CD4-positive, CD25-positive, alpha-beta regulatory T cell (primary cell): Measurements from ENCODE around the gene SCAANT1. TPM values are rescaled to one million over a fixed set of nuclear protein-coding genes. Genes with fewer than 3 reads are reported as not detected.

Experiments used
- ATAC-seq, 2 donors: fragments of 150-1000 bp; cut with Tn5 transposase; one replicate each; pipeline ENCODE4 v1.10.0; 2021; ENCODE audit warnings: low read depth in 2 of 2, moderate number of reproducible peaks in 2 of 2, moderate library complexity in 1 of 2
- DNase-seq, 3 donors: peaks; one replicate each; pipeline versions ENCODE4 v3.0.0 to v3.0.0-alpha.2; 2012 to 2022; ENCODE audit warnings: mixed read lengths in 1 of 3
- H3K27ac ChIP-seq: one replicate; pipeline ENCODE4 v1.7.0; 2013; ENCODE audit warnings: mild to moderate bottlenecking, low read length; ENCODE audit not compliant: insufficient read depth, poor library complexity, severe bottlenecking
- H3K27me3 ChIP-seq: one replicate; pipeline ENCODE4 v1.7.0; 2013; ENCODE audit warnings: low read length; ENCODE audit not compliant: control insufficient read depth, insufficient read depth
- H3K36me3 ChIP-seq: one replicate; pipeline ENCODE4 v1.7.0; 2013; ENCODE audit warnings: mild to moderate bottlenecking, low read length, moderate library complexity; ENCODE audit not compliant: control insufficient read depth, insufficient read depth
- H3K4me1 ChIP-seq: 2 replicates; pipeline ENCODE4 v1.7.0; 2013; ENCODE audit warnings: mild to moderate bottlenecking, low read length; ENCODE audit not compliant: insufficient read depth, control insufficient read depth, poor library complexity, severe bottlenecking
- H3K4me3 ChIP-seq: one replicate; pipeline ENCODE4 v1.7.0; 2013; ENCODE audit warnings: low read depth, mild to moderate bottlenecking, low read length, moderate library complexity
- H3K9me3 ChIP-seq, 2 experiments: 1 replicate in 1 of 2; 2 replicates in 1 of 2; pipeline ENCODE4 v1.7.0; 2013; ENCODE audit warnings: low read length in 2 of 2, mild to moderate bottlenecking in 1 of 2, moderate library complexity in 1 of 2; ENCODE audit not compliant: control insufficient read depth in 2 of 2
- H3K27ac Mint-ChIP-seq, 3 donors: one replicate each; pipeline ENCODE4 v1.8.0; 2020 to 2022; ENCODE audit warnings: mild to moderate bottlenecking in 3 of 3, mixed read lengths in 3 of 3, moderate library complexity in 2 of 3
- H3K27me3 Mint-ChIP-seq: one replicate; pipeline ENCODE4 v1.8.0; 2022; ENCODE audit warnings: mild to moderate bottlenecking, mixed read lengths
- H3K36me3 Mint-ChIP-seq: one replicate; pipeline ENCODE4 v1.8.0; 2020; ENCODE audit warnings: mixed read lengths
- H3K4me1 Mint-ChIP-seq, 4 donors: one replicate each; pipeline ENCODE4 v1.8.0; 2020 to 2022; ENCODE audit warnings: mixed read lengths in 4 of 4, mild to moderate bottlenecking in 1 of 4
- H3K4me3 Mint-ChIP-seq, 4 donors: one replicate each; pipeline ENCODE4 v1.8.0; 2020 to 2022; ENCODE audit warnings: mild to moderate bottlenecking in 4 of 4, mixed read lengths in 4 of 4, moderate library complexity in 3 of 4
- H3K9me3 Mint-ChIP-seq, 7 donors: one replicate each; pipeline ENCODE4 v1.8.0; 2020 to 2022; ENCODE audit warnings: mixed read lengths in 7 of 7, mild to moderate bottlenecking in 3 of 7, moderate library complexity in 2 of 7
- polyA plus RNA-seq, 4 donors: library from polyadenylated mRNA; unstranded; fragments of 300-500 nt; fragmentation: Illumina TruSeq; gene quantifications; one replicate each; pipeline ENCODE4 v1.2.3, GENCODE V29; 2021
- total RNA-seq: library from RNA; stranded (reverse); gene quantifications from one replicate; pipeline ENCODE4 v1.2.3, GENCODE V29; 2022

Gene SCAANT1
- total and polyA plus RNA-seq, 5 donors from 2014 or later, result 4.7 TPM; not detected in 4

GRCh38 chr3:63952248-63952594 is 40.0 kb upstream of the SCAANT1 start:
- Mint-ChIP-seq H3K36me3 (peaks cover 19% of the 10 kb centered on the region), H3K9me3 (no peaks in the 10 kb centered on the region), H3K27ac (peak overlapping the region in 1 of 3 donors; percentile 10), H3K4me1 (peaks cover 32 to 61% (median 47%) of the 10 kb centered on the region in 4 donors), H3K4me3 (peak overlapping the region in 1 of 4 donors; percentile 28), H3K27me3 (no peaks in the 10 kb centered on the region)
- no peaks in the 10 kb centered on the region for H3K9me3 ChIP-seq
- H3K4me1 ChIP-seq, result peaks cover 24% of the 10 kb centered on the region
- peaks cover 17% of the 10 kb centered on the region for H3K36me3 ChIP-seq
- DNase-seq (no peak), ATAC-seq (no peak)
- H3K27ac ChIP-seq, result peak overlapping the region; percentile 66
- no peaks in the 10 kb centered on the region for H3K27me3 ChIP-seq
- peak overlapping the region; percentile 77 for H3K4me3 ChIP-seq

- peak overlapping the region; percentile 9 to 83 (median 63) for H3K4me3 Mint-ChIP-seq
- H3K36me3 Mint-ChIP-seq, result peaks cover 19% of the 10 kb centered on the region
- H3K4me1 Mint-ChIP-seq, result peaks cover 30 to 61% (median 48%) of the 10 kb centered on the region in 4 donors
- Histone ChIP-seq H3K4me3 (peak overlapping the region; percentile 77), H3K27me3 (no peaks in the 10 kb centered on the region), H3K27ac (peak overlapping the region; percentile 66), H3K4me1 (peaks cover 24% of the 10 kb centered on the region), H3K9me3 (no peaks in the 10 kb centered on the region), H3K36me3 (peaks cover 17% of the 10 kb centered on the region)
- no peaks in the 10 kb centered on the region for H3K9me3 Mint-ChIP-seq
- no peaks in the 10 kb centered on the region for H3K27me3 Mint-ChIP-seq
- H3K27ac Mint-ChIP-seq, result peak overlapping the region; percentile 10 to 94 (median 72)
- peak in 2 of 3 donors; percentile 19 to 53 for DNase-seq
- peak; percentile 40 to 61 for ATAC-seq
Observed at GRCh38 chr3:63951492-63952247, 39.5 kb upstream of the SCAANT1 start.

- Histone ChIP-seq H3K36me3 (peaks cover 14% of the 10 kb centered on the region), H3K9me3 (no peaks in the 10 kb centered on the region), H3K27ac (no peak overlapping the region), H3K4me1 (peaks cover 24% of the 10 kb centered on the region), H3K4me3 (peak overlapping the region; percentile 77), H3K27me3 (no peaks in the 10 kb centered on the region)
- Mint-ChIP-seq H3K9me3 (no peaks in the 10 kb centered on the region), H3K27me3 (no peaks in the 10 kb centered on the region), H3K4me3 (peak overlapping the region in 1 of 4 donors; percentile 9), H3K27ac (peak overlapping the region in 2 of 3 donors; percentile 10 to 94), H3K36me3 (peaks cover 19% of the 10 kb centered on the region), H3K4me1 (peaks cover 27 to 67% (median 54%) of the 10 kb centered on the region in 4 donors)
- DNase-seq, result no peak
- ATAC-seq, result no peak
Observed at GRCh38 chr3:63950698-63951097, 38.5 kb upstream of the SCAANT1 start.

- no peaks in the 10 kb centered on the region for H3K27me3 ChIP-seq
- no peaks in the 10 kb centered on the region for H3K9me3 Mint-ChIP-seq
- H3K27ac Mint-ChIP-seq, result peak overlapping the region in 1 of 3 donors; percentile 50
- peaks cover 22 to 66% (median 57%) of the 10 kb centered on the region in 4 donors for H3K4me1 Mint-ChIP-seq
- no peak overlapping the region for H3K27ac ChIP-seq
- no peak overlapping the region for H3K4me3 ChIP-seq
- H3K36me3 Mint-ChIP-seq, result peaks cover 12% of the 10 kb centered on the region
- H3K4me3 Mint-ChIP-seq, result no peak overlapping the region
- DNase-seq, result no peak
- no peaks in the 10 kb centered on the region for H3K9me3 ChIP-seq
- no peaks in the 10 kb centered on the region for H3K27me3 Mint-ChIP-seq
- H3K4me1 ChIP-seq, result peaks cover 24% of the 10 kb centered on the region
- ATAC-seq, result no peak
- peaks cover 10% of the 10 kb centered on the region for H3K36me3 ChIP-seq
Observed at GRCh38 chr3:63949005-63949404, 36.8 kb upstream of the SCAANT1 start.

- DNase-seq (no peak), ATAC-seq (no peak)
- Histone ChIP-seq H3K4me1 (peaks cover 24% of the 10 kb centered on the region), H3K4me3 (no peak overlapping the region), H3K27me3 (no peaks in the 10 kb centered on the region), H3K27ac (no peak overlapping the region), H3K9me3 (no peaks in the 10 kb centered on the region), H3K36me3 (peaks cover 5% of the 10 kb centered on the region)
- Mint-ChIP-seq H3K27ac (peak overlapping the region; percentile 60 to 65 (median 62)), H3K4me1 (peaks cover 16 to 77% (median 62%) of the 10 kb centered on the region in 4 donors), H3K9me3 (no peaks in the 10 kb centered on the region), H3K27me3 (no peaks in the 10 kb centered on the region), H3K4me3 (no peak overlapping the region), H3K36me3 (peaks cover 12% of the 10 kb centered on the region)
Observed at GRCh38 chr3:63947594-63947993, 35.4 kb upstream of the SCAANT1 start.

GRCh38 chr3:63946753-63947152 is 34.6 kb upstream of the SCAANT1 start:
- no peaks in the 10 kb centered on the region for H3K9me3 Mint-ChIP-seq
- H3K36me3 ChIP-seq, result peaks cover 5% of the 10 kb centered on the region
- H3K4me3 ChIP-seq, result no peak overlapping the region
- H3K4me3 Mint-ChIP-seq, result no peak overlapping the region
- peaks cover 15% of the 10 kb centered on the region for H3K4me1 ChIP-seq
- ATAC-seq, result no peak
- no peaks in the 10 kb centered on the region for H3K9me3 ChIP-seq
- H3K4me1 Mint-ChIP-seq, result peaks cover 16 to 78% (median 60%) of the 10 kb centered on the region in 4 donors
- H3K27me3 Mint-ChIP-seq, result no peaks in the 10 kb centered on the region
- no peaks in the 10 kb centered on the region for H3K27me3 ChIP-seq
- peaks cover 12% of the 10 kb centered on the region for H3K36me3 Mint-ChIP-seq
- no peak overlapping the region for H3K27ac ChIP-seq
- no peak for DNase-seq
- H3K27ac Mint-ChIP-seq, result peak overlapping the region; percentile 5 to 62 (median 60)

- peaks cover 12% of the 10 kb centered on the region for H3K36me3 Mint-ChIP-seq
Observed at GRCh38 chr3:63945558-63946096, 33.4 kb upstream of the SCAANT1 start.

More at GRCh38 chr3:63945558-63946096, 33.4 kb upstream of the SCAANT1 start:
- Histone ChIP-seq H3K4me3 (no peak overlapping the region), H3K9me3 (no peaks in the 10 kb centered on the region), H3K27me3 (no peaks in the 10 kb centered on the region), H3K36me3 (peaks cover 5% of the 10 kb centered on the region), H3K4me1 (peaks cover 5% of the 10 kb centered on the region), H3K27ac (no peak overlapping the region)
- Mint-ChIP-seq H3K9me3 (no peaks in the 10 kb centered on the region), H3K4me1 (peaks cover 11 to 68% (median 52%) of the 10 kb centered on the region in 4 donors), H3K4me3 (no peak overlapping the region), H3K27me3 (no peaks in the 10 kb centered on the region), H3K27ac (peak overlapping the region; percentile 43 to 78 (median 73))
- no peak for DNase-seq
- no peak for ATAC-seq
